C4-2B (cell line): ENCODE data around the gene NELFB.

Experiments used
- ZFX ChIP-seq: fragments of 450-650 bp; IDR thresholded peaks from 2 replicates; pipeline ENCODE4 v1.6.1; 2017
- TF ChIP-seq, protein P1 (sequence below): fragments of 450-650 bp; conservative IDR thresholded peaks from 2 replicates; pipeline ENCODE4 v1.5.1; 2017; ENCODE audit warnings: mild to moderate bottlenecking

DNA sequence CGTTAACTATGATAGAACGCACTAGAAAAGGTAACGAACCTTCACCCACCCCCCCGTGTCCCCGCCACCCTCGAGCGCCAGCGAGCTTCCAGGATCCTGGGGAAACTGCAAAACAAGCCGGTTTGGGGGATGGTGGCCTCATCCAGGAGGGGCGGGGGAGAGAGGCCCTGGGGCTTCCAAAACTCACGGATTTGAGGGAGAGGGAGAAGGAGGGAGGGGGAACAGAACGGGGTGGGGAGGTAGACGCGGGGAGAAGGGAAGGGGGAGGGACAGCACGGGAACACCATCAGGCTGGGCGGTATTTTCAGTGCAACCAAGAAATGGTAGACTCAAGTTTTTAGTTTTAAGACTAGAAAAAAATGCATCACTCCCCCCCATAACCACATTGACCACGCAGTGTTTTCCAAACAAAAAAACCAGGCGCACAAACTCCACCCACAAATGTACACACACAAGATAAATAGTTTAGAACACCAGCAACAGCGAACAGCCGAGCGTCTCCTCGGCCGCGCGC, 45.5 kb downstream of the NELFB start:
- TF ChIP-seq, protein P1, sequence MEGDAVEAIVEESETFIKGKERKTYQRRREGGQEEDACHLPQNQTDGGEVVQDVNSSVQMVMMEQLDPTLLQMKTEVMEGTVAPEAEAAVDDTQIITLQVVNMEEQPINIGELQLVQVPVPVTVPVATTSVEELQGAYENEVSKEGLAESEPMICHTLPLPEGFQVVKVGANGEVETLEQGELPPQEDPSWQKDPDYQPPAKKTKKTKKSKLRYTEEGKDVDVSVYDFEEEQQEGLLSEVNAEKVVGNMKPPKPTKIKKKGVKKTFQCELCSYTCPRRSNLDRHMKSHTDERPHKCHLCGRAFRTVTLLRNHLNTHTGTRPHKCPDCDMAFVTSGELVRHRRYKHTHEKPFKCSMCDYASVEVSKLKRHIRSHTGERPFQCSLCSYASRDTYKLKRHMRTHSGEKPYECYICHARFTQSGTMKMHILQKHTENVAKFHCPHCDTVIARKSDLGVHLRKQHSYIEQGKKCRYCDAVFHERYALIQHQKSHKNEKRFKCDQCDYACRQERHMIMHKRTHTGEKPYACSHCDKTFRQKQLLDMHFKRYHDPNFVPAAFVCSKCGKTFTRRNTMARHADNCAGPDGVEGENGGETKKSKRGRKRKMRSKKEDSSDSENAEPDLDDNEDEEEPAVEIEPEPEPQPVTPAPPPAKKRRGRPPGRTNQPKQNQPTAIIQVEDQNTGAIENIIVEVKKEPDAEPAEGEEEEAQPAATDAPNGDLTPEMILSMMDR: no peak
- TF ChIP-seq ZFX: no peak
